Midbrain (tissue), 1 donor: ENCODE data around the gene XYLT1.
A peak's percentile ranks its signal among the peaks of the same experiment; 100 is the strongest.
"Not testable (repeated sequence)": the region's sequence is repeated elsewhere in the genome, so short reads cannot be mapped to it uniquely, and the experiment has no call there.

Experiments
- DNase-seq: peaks from one replicate; lab custom pipeline; 2025; lab: John Stamatoyannopoulos, UW

XYLT1 gene

GRCh38 chr16:17483351-17483750, 12.6 kb upstream of the XYLT1 start:
- no peak for DNase-seq

- DNase-seq: not testable (repeated sequence)
Measured at GRCh38 chr16:17482341-17482740, 11.6 kb upstream of the XYLT1 start.

GRCh38 chr16:17481736-17482135, 11.0 kb upstream of the XYLT1 start:
- DNase-seq: no peak

- DNase-seq: not testable (repeated sequence)
Measured at GRCh38 chr16:17477260-17477545, 6.4 kb upstream of the XYLT1 start.

GRCh38 chr16:17476414-17477259, 5.9 kb upstream of the XYLT1 start:
- DNase-seq: peak; percentile 58

GRCh38 chr16:17475104-17475503, 4.3 kb upstream of the XYLT1 start:
- DNase-seq: no peak

- no peak for DNase-seq
Measured at GRCh38 chr16:17474572-17474971, 3.8 kb upstream of the XYLT1 start.

- DNase-seq: no peak
Measured at GRCh38 chr16:17474037-17474436, 3.3 kb upstream of the XYLT1 start.

GRCh38 chr16:17471719-17472461, 1.1 kb upstream of the XYLT1 start:
- DNase-seq: no peak

GRCh38 chr16:17470182-17470907, 415 bp downstream of the XYLT1 start:
- DNase-seq: no peak

- no peak for DNase-seq
Measured at GRCh38 chr16:17469741-17470181, 999 bp downstream of the XYLT1 start.

GRCh38 chr16:17469011-17469740, 1.6 kb downstream of the XYLT1 start:
- DNase-seq: no peak

GRCh38 chr16:17468611-17469010, 2.1 kb downstream of the XYLT1 start:
- no peak for DNase-seq

- DNase-seq: peak; percentile 82
Measured at GRCh38 chr16:17467923-17468540, 2.7 kb downstream of the XYLT1 start.

GRCh38 chr16:17466876-17467275, 3.9 kb downstream of the XYLT1 start:
- no peak for DNase-seq

GRCh38 chr16:17465460-17465859, 5.3 kb downstream of the XYLT1 start:
- no peak for DNase-seq

- no peak for DNase-seq
Measured at GRCh38 chr16:17463335-17463734, 7.4 kb downstream of the XYLT1 start.

GRCh38 chr16:17461951-17462729, 8.6 kb downstream of the XYLT1 start:
- no peak for DNase-seq

- DNase-seq: no peak
Measured at GRCh38 chr16:17460890-17461289, 9.9 kb downstream of the XYLT1 start.

- no peak for DNase-seq
Measured at GRCh38 chr16:17459903-17460521, 10.7 kb downstream of the XYLT1 start.
